Measurements from ENCODE around the gene CPSF2.
"Not testable (repeated sequence)": the region's sequence is repeated elsewhere in the genome, so short reads cannot be mapped to it uniquely, and the experiment has no call there.

Gene CPSF2

DNA sequence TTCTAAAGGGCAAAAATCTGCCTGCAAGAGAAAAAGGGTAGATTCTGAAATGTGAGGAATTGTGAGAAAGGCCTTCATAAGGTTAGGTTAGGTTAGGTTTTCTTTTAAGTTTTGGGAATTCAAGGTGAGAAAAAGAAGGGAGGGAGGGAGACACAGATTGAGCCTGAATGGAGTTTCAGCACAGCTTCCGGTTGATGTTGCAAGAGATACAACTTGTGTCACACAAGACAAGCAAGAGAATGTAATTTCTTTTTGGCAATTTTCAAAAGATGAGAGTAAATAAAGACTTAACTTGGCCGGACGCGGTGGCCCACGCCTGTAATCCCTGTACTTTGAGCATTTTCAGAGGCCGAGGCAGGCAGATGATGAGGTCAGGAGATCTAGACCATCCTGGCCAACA, 63.8 kb downstream of the CPSF2 start:
- Histone ChIP-seq H3K4me1 (ENCODE audit: insufficient read depth, low read length, severe bottlenecking) (no peaks in the 10 kb centered on the region), H3K9me3 (ENCODE audit: low read length) (no peaks in the 10 kb centered on the region), H3K4me2 (ENCODE audit: low read length) (no peak overlapping the region), H3K27me3 (ENCODE audit: insufficient read depth, low read length) (no peaks in the 10 kb centered on the region), H3K9ac (ENCODE audit: low read length) (no peak overlapping the region), H4K20me1 (ENCODE audit: insufficient read depth, low read length) (no peaks in the 10 kb centered on the region), H3F3A (ENCODE audit: insufficient read depth, low read length) (no peaks in the 10 kb centered on the region), H3K9me2 (ENCODE audit: low read depth, low read length) (no peaks in the 10 kb centered on the region), H3K79me2 (ENCODE audit: insufficient read depth, low read length) (no peaks in the 10 kb centered on the region), H2AFZ (ENCODE audit: low read length) (no peak overlapping the region), H3K27ac (ENCODE audit: low read depth, low read length, poor library complexity, severe bottlenecking) (no peak overlapping the region), H3K36me3 (ENCODE audit: insufficient read depth, low read length) (no peaks in the 10 kb centered on the region), H3K4me3 (ENCODE audit: low read depth, low read length, poor library complexity, severe bottlenecking) (no peak overlapping the region)
- TF ChIP-seq EZH2 (IDR thresholded peaks at IDR 0.05; ENCODE audit: borderline replicate concordance, low read length), result no peak
- TF ChIP-seq, protein P1, sequence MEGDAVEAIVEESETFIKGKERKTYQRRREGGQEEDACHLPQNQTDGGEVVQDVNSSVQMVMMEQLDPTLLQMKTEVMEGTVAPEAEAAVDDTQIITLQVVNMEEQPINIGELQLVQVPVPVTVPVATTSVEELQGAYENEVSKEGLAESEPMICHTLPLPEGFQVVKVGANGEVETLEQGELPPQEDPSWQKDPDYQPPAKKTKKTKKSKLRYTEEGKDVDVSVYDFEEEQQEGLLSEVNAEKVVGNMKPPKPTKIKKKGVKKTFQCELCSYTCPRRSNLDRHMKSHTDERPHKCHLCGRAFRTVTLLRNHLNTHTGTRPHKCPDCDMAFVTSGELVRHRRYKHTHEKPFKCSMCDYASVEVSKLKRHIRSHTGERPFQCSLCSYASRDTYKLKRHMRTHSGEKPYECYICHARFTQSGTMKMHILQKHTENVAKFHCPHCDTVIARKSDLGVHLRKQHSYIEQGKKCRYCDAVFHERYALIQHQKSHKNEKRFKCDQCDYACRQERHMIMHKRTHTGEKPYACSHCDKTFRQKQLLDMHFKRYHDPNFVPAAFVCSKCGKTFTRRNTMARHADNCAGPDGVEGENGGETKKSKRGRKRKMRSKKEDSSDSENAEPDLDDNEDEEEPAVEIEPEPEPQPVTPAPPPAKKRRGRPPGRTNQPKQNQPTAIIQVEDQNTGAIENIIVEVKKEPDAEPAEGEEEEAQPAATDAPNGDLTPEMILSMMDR (IDR thresholded peaks at IDR 0.05; ENCODE audit: low read length), result no peak

DNA sequence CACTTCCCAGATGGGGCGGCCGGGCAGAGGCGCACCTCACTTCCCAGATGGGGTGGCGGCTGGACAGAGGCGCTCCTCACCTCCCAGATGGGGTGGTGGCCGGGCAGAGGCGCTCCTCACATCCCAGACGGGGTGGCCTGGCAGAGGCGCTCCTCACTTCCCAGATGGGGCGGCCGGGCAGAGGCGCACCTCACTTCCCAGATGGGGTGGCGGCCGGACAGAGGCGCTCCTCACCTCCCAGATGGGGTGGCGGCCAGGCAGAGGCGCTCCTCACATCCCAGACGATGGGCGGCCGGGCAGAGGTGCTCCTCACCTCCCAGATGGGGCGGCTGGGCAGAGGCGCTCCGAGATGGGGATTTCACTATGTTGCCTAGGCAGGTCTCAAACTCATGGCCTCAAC, 65.8 kb downstream of the CPSF2 start:
- H3F3A ChIP-seq (ENCODE audit: insufficient read depth, low read length), result not testable (repeated sequence)

DNA sequence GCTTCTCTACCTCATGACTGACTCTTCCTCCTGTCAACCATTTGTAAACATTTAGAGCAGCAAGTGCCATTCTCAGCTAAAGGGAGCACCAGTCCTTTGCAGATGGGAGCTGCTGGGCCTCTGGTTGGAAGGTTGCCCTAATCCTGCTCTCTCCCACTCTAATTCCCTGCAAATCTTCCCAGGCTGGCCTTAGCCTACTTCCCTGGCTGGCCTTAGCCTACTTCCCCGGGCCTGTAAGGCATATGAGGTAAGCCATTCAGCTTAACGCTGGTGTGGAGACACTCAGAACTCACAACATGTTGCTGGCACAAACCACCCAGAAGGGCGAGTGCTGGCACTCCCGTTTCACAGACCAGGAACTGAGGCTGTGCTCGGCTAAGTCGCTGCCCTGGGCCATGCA, 69.0 kb downstream of the CPSF2 start:
- Histone ChIP-seq H3K79me2 (ENCODE audit: insufficient read depth, low read length) (no peaks in the 10 kb centered on the region), H3K27ac (ENCODE audit: low read depth, low read length, poor library complexity, severe bottlenecking) (no peak overlapping the region), H3F3A (ENCODE audit: insufficient read depth, low read length) (no peaks in the 10 kb centered on the region), H3K4me3 (ENCODE audit: low read depth, low read length, poor library complexity, severe bottlenecking) (no peak overlapping the region), H3K27me3 (ENCODE audit: insufficient read depth, low read length) (no peaks in the 10 kb centered on the region), H3K9me3 (ENCODE audit: low read length) (no peaks in the 10 kb centered on the region), H3K4me2 (ENCODE audit: low read length) (no peak overlapping the region), H3K9me2 (ENCODE audit: low read depth, low read length) (no peaks in the 10 kb centered on the region), H3K36me3 (ENCODE audit: insufficient read depth, low read length) (no peaks in the 10 kb centered on the region), H4K20me1 (ENCODE audit: insufficient read depth, low read length) (no peaks in the 10 kb centered on the region), H3K9ac (ENCODE audit: low read length) (no peak overlapping the region), H2AFZ (ENCODE audit: low read length) (no peak overlapping the region), H3K4me1 (ENCODE audit: insufficient read depth, low read length, severe bottlenecking) (no peaks in the 10 kb centered on the region)
- TF ChIP-seq EZH2 (IDR thresholded peaks at IDR 0.05; ENCODE audit: borderline replicate concordance, low read length), result no peak
- TF ChIP-seq, protein P1 (IDR thresholded peaks at IDR 0.05; ENCODE audit: low read length), result no peak

More for the DNA sequence above, 65.8 kb downstream of the CPSF2 start:
- H3K27me3 ChIP-seq (ENCODE audit: insufficient read depth, low read length); H3K4me2 ChIP-seq (ENCODE audit: low read length); H3K9ac ChIP-seq (ENCODE audit: low read length); H2AFZ ChIP-seq (ENCODE audit: low read length); H3K9me2 ChIP-seq (ENCODE audit: low read depth, low read length); H3K4me3 ChIP-seq (ENCODE audit: low read depth, low read length, poor library complexity, severe bottlenecking); H3K9me3 ChIP-seq (ENCODE audit: low read length); H4K20me1 ChIP-seq (ENCODE audit: insufficient read depth, low read length); H3K79me2 ChIP-seq (ENCODE audit: insufficient read depth, low read length); H3K27ac ChIP-seq (ENCODE audit: low read depth, low read length, poor library complexity, severe bottlenecking); H3K4me1 ChIP-seq (ENCODE audit: insufficient read depth, low read length, severe bottlenecking); H3K36me3 ChIP-seq (ENCODE audit: insufficient read depth, low read length): not testable (repeated sequence)

DNA sequence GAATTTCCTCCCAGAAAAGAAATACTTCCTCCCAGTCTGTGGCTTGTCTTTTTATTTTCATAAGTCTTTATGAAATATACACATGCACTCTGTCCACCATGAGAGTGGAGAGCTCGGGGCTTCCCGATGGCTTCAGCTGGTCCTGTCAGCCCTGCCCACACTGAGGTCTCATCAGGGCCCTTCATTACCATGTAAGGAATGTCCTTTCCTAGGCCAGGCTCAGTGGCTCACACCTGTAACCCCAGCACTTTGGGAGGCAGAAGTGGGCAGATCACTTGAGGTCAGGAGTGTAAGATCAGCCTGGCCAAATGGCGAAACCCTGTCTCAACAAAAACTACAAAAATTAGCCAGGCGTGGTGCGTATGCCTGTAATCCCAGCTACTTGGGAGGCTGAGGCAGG, 77.0 kb downstream of the CPSF2 start:
- no peak overlapping the region for H2AFZ ChIP-seq (ENCODE audit: low read length)
- H3K4me2 ChIP-seq (ENCODE audit: low read length), result no peak overlapping the region

More for the DNA sequence above, 77.0 kb downstream of the CPSF2 start:
- H3K9ac ChIP-seq (ENCODE audit: low read length), result no peak overlapping the region
- H3K4me1 ChIP-seq (ENCODE audit: insufficient read depth, low read length, severe bottlenecking), result no peaks in the 10 kb centered on the region
- 0 out of 2 replicates have a peak, but pooled peaks cover 4% of the 10 kb centered on the region for H3K27me3 ChIP-seq (ENCODE audit: insufficient read depth, low read length)
- TF ChIP-seq, protein P1 (IDR thresholded peaks at IDR 0.05; ENCODE audit: low read length), result no peak
- no peak for TF ChIP-seq EZH2 (IDR thresholded peaks at IDR 0.05; ENCODE audit: borderline replicate concordance, low read length)
- H3K9me3 ChIP-seq (ENCODE audit: low read length), result no peaks in the 10 kb centered on the region
- no peaks in the 10 kb centered on the region for H3F3A ChIP-seq (ENCODE audit: insufficient read depth, low read length)
- no peaks in the 10 kb centered on the region for H4K20me1 ChIP-seq (ENCODE audit: insufficient read depth, low read length)
- H3K27ac ChIP-seq (ENCODE audit: low read depth, low read length, poor library complexity, severe bottlenecking), result no peak overlapping the region
- H3K4me3 ChIP-seq (ENCODE audit: low read depth, low read length, poor library complexity, severe bottlenecking), result no peak overlapping the region
- no peaks in the 10 kb centered on the region for H3K36me3 ChIP-seq (ENCODE audit: insufficient read depth, low read length)
- no peaks in the 10 kb centered on the region for H3K9me2 ChIP-seq (ENCODE audit: low read depth, low read length)
- H3K79me2 ChIP-seq (ENCODE audit: insufficient read depth, low read length), result no peaks in the 10 kb centered on the region

Data from OCI-LY1 (cell line).